Tongue (tissue), 1 donor: ENCODE measurements around the gene DHRS11. TPM values are rescaled to one million over a fixed set of nuclear protein-coding genes. Genes with fewer than 3 reads are reported as not detected.

Experiments used
- total RNA-seq: library from RNA; depleted of rRNA; stranded (reverse); fragments of >200 nt; gene quantifications from one replicate; pipeline ENCODE4 v1.2.3, GENCODE V29; 2014

The DHRS11 gene
- total RNA-seq, 1 donor from 2014 or later, result 7.5 TPM

Other genes starting within 250 kb of the DHRS11 start
- gene TBC1D3H, start 203.4 kb upstream of the DHRS11 start, total RNA-seq, result 2.8 TPM
- gene ZNHIT3, start 105.2 kb upstream of the DHRS11 start, total RNA-seq, result 23.1 TPM
- 54.2 TPM for gene MYO19, start 57.0 kb upstream of the DHRS11 start, total RNA-seq
- gene PIGW, start 56.9 kb upstream of the DHRS11 start, total RNA-seq, result 7.6 TPM
- 68.4 TPM for gene GGNBP2, start 47.0 kb upstream of the DHRS11 start, total RNA-seq
- gene MRM1, start 9.7 kb downstream of the DHRS11 start, total RNA-seq, result 6.1 TPM